HepG2 (cell line): Measurements from ENCODE around the gene SYT8. TPM values are rescaled to one million over a fixed set of nuclear protein-coding genes. Genes with fewer than 3 reads are reported as not detected.

Experiments used
- ATF2 ChIP-seq: sonication (generic); formaldehyde crosslinking; IDR thresholded peaks from 2 replicates; pipeline ENCODE4 v1.4.0; 2020; ENCODE audit warnings: missing genetic modification reagents
- IKZF5 ChIP-seq: IDR thresholded peaks from 2 replicates; pipeline ENCODE4 v1.6.1; 2018; ENCODE audit warnings: missing genetic modification reagents, mild to moderate bottlenecking, missing compliant biosample characterization
- JUND ChIP-seq: sonication (generic); formaldehyde crosslinking; IDR thresholded peaks from 2 replicates; pipeline ENCODE4 v1.8.0; 2022; ENCODE audit warnings: mild to moderate bottlenecking, missing genetic modification reagents
- RARA ChIP-seq: IDR thresholded peaks from 2 replicates; pipeline ENCODE4 v1.6.1; 2016; ENCODE audit warnings: missing genetic modification reagents, missing compliant biosample characterization
- TAF15 ChIP-seq: fragments of 200-400 bp; formaldehyde crosslinking; IDR thresholded peaks from one replicate; pipeline ENCODE4 v1.6.1; 2018; ENCODE audit warnings: mild to moderate bottlenecking, low read depth, low read length; ENCODE audit not compliant: poor library complexity, severe bottlenecking
- ZBTB4 ChIP-seq: sonication (generic); formaldehyde crosslinking; IDR thresholded peaks from 2 replicates; pipeline ENCODE4 v1.4.0; 2020; ENCODE audit warnings: missing genetic modification reagents, mild to moderate bottlenecking, borderline replicate concordance
- ZNF598 ChIP-seq: sonication (generic); formaldehyde crosslinking; IDR thresholded peaks from 2 replicates; pipeline ENCODE4 v1.5.1; 2020; ENCODE audit warnings: mild to moderate bottlenecking, missing genetic modification reagents, borderline replicate concordance
- ZNF850 ChIP-seq: sonication (generic); formaldehyde crosslinking; conservative IDR thresholded peaks from 2 replicates; pipeline ENCODE4 v1.9.0; 2021; ENCODE audit warnings: mild to moderate bottlenecking, missing genetic modification reagents
- polyA plus RNA-seq, 8 experiments: library from polyadenylated mRNA; depleted of rRNA in 3 of 8; stranded (reverse) in 7 of 8; unstranded in 1 of 8; fragments of >200 nt; fragmentation: Illumina TruSeq in 4 of 8; extraction: Trizol in 4 of 8; gene quantifications; 2 replicates each; pipeline versions ENCODE4 v1.2.1 to v1.2.3, GENCODE V29; 2011 to 2016; ENCODE audit warnings: low read depth in 4 of 8, missing spikeins in 1 of 8, mixed read lengths in 1 of 8; ENCODE audit not compliant: insufficient read depth in 1 of 8
- total RNA-seq, 5 experiments: library from RNA; depleted of rRNA; stranded (reverse); fragments of >200 nt; fragmentation: Illumina TruSeq; extraction: Trizol; gene quantifications; 2 replicates each; pipeline ENCODE4 v1.2.3, GENCODE V29; 2016; ENCODE audit warnings: low read depth in 1 of 5
- TF ChIP-seq, protein P1 (sequence below): sonication (generic); formaldehyde crosslinking; IDR thresholded peaks from 2 replicates; pipeline ENCODE4 v1.9.0; 2021; ENCODE audit warnings: mild to moderate bottlenecking, missing genetic modification reagents

SYT8 gene
- total and polyA plus RNA-seq, 2 of the 13 experiments (the other 11 are each of a cell fraction or from before 2014, with no cell fraction given): 0.60 to 2.3 TPM

DNA sequence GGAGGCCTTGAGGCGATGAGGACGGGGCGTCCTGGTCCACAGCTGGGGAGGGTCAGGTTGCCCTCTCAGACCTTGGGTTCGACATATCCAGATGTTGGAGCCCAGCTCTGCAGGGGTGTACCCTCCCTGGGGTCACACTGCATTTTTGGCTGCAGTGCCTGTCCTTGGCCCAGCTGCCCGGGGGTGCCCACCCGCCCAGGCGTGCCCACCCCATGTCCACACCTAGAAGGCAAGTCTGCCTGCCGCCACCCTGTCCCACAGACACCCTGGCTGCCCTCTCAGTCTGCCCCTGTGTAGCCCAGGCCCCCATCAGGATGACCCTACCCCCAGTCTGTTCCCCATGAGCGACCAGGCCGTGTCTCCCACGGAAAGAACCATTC, 21.1 kb downstream of the SYT8 start (continued):
- TF ChIP-seq, protein P1, sequence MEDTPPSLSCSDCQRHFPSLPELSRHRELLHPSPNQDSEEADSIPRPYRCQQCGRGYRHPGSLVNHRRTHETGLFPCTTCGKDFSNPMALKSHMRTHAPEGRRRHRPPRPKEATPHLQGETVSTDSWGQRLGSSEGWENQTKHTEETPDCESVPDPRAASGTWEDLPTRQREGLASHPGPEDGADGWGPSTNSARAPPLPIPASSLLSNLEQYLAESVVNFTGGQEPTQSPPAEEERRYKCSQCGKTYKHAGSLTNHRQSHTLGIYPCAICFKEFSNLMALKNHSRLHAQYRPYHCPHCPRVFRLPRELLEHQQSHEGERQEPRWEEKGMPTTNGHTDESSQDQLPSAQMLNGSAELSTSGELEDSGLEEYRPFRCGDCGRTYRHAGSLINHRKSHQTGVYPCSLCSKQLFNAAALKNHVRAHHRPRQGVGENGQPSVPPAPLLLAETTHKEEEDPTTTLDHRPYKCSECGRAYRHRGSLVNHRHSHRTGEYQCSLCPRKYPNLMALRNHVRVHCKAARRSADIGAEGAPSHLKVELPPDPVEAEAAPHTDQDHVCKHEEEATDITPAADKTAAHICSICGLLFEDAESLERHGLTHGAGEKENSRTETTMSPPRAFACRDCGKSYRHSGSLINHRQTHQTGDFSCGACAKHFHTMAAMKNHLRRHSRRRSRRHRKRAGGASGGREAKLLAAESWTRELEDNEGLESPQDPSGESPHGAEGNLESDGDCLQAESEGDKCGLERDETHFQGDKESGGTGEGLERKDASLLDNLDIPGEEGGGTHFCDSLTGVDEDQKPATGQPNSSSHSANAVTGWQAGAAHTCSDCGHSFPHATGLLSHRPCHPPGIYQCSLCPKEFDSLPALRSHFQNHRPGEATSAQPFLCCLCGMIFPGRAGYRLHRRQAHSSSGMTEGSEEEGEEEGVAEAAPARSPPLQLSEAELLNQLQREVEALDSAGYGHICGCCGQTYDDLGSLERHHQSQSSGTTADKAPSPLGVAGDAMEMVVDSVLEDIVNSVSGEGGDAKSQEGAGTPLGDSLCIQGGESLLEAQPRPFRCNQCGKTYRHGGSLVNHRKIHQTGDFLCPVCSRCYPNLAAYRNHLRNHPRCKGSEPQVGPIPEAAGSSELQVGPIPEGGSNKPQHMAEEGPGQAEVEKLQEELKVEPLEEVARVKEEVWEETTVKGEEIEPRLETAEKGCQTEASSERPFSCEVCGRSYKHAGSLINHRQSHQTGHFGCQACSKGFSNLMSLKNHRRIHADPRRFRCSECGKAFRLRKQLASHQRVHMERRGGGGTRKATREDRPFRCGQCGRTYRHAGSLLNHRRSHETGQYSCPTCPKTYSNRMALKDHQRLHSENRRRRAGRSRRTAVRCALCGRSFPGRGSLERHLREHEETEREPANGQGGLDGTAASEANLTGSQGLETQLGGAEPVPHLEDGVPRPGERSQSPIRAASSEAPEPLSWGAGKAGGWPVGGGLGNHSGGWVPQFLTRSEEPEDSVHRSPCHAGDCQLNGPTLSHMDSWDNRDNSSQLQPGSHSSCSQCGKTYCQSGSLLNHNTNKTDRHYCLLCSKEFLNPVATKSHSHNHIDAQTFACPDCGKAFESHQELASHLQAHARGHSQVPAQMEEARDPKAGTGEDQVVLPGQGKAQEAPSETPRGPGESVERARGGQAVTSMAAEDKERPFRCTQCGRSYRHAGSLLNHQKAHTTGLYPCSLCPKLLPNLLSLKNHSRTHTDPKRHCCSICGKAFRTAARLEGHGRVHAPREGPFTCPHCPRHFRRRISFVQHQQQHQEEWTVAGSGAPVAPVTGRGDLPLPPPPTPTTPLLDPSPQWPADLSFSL (CRISPR knock-in tag): no peak
- TF ChIP-seq ATF2 (CRISPR knock-in tag) (no peak), ZNF850 (no peak), ZBTB4 (CRISPR knock-in tag) (no peak), ZNF598 (CRISPR knock-in tag) (no peak), JUND (CRISPR knock-in tag) (no peak), IKZF5 (CRISPR knock-in tag) (no peak), TAF15 (no peak), RARA (CRISPR knock-in tag) (no peak)
